NCI-H774 (cell line): ENCODE data around the gene DCAF4.
A peak's percentile ranks its signal among the peaks of the same experiment; 100 is the strongest.
"Not testable (repeated sequence)": the region's sequence is repeated elsewhere in the genome, so short reads cannot be mapped to it uniquely, and the experiment has no call there.

Experiments used
- DNase-seq: peaks from one replicate; lab custom pipeline; 2025; lab: John Stamatoyannopoulos, UW

The DCAF4 gene

DNA sequence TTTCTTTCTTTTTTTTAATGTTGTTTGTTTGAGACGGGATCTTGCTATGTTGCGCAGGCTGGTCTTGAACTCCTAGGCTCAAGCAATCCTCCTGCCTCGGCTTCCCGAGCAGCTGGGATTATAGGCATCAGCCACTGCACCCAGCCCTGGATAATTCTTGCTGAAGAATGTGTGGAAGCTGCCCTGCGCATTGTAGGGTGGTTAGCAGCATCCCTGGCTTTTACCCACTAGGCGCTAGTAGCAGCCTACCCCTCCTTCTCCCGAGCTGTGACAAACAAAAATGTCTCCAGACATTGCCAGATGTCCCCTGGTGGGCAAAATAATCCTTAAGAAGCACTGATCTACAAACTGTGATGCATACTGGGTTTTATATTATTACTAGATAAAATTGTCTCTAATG lies 6.6 kb downstream of the DCAF4 start:
- DNase-seq, result no peak

DNA sequence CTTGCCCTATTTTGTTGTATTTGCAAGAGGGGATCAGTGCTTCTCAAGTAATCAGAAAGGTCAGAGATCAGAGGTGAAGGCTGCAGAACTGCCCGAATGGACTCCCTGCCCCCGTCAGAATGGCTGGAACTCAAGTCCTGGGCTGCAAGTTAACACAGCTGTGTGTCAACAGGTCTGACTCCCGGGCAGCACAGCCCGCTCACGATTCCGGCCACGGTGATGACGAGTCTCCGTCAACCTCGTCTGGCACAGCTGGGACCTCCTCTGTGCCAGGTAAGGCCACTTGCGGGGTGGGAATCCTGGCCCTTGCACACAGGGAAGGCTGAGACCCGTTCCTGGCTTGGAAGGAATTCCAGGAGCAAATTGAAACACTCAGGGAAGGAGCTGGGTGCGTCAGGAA lies 13.4 kb downstream of the DCAF4 start:
- DNase-seq, result no peak

DNA sequence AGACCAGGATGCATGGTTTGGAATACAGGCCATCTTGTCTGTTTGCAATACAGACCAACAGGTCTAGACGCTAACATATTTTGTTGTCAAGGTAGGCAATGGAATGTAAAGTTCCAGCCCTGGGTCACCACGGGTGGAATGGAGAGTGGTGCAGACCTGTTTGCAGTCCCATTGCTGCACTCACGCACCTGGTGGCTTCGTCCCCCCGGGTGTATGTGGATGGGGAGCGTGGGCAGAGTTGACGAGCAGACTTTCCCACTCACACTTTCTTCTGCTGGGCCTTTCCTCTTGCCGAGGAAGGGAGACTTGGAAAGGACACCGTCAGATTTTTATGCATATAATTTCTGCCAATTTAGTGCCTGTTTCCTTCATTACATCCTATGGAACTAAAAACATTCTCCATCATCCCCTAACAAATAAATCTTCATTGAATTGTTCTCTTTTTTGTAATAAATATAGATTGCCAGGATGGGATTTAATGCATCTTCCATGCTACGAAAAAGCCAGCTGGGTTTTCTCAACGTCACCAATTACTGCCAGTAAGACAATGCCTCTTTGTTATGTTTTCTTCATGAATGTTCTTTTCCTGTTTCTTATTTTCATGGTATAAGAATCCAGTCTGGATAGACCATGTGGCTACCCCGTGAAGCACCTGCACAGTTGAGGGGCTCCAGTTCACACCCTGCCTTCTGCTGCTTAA lies 15.2 kb downstream of the DCAF4 start:
- DNase-seq, result no peak

DNA sequence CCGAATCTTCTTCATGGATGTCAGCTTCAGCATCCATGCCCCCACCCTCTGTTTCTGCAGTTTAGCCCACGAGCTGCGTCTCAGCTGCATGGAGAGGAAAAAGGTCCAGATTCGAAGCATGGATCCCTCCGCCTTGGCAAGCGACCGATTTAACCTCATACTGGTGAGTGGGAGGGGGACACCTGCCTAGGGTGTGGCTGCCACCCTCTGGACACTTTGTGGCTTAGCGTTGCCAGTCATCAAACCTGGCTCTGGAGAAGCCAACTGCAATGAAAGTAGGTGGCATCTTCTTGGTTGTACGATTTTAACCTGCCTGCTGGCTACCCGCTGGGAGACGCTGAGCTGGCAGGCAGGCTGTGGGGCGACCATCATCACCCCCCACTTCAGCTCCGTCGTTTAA lies 16.7 kb downstream of the DCAF4 start:
- DNase-seq, result no peak

DNA sequence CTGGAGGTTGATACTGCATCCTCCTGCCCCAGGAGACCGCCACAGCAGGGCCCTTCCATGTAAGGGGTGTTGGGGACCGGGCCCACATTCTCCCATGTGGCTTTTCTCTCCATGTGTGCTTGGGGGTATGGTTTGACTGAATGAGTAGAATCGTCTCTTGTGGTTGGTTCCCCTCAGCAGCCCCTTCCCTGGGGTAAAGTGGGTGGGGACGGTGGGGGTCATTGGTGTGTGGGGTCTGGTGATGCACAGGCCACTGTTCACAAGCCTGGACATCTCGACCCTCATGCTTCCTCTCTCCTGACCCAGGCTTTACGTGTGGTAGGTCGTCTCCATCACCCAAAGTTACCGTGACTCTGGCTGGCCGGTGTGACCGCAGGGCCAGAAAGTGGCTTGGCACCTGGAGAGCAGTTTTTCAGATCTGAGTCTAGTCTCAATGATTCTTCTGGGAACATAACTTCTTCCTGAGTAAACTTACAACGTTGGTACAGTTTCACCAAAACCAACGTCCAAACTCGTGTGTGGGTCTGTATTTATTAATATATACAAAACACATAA lies 17.7 kb downstream of the DCAF4 start:
- DNase-seq, result no peak

DNA sequence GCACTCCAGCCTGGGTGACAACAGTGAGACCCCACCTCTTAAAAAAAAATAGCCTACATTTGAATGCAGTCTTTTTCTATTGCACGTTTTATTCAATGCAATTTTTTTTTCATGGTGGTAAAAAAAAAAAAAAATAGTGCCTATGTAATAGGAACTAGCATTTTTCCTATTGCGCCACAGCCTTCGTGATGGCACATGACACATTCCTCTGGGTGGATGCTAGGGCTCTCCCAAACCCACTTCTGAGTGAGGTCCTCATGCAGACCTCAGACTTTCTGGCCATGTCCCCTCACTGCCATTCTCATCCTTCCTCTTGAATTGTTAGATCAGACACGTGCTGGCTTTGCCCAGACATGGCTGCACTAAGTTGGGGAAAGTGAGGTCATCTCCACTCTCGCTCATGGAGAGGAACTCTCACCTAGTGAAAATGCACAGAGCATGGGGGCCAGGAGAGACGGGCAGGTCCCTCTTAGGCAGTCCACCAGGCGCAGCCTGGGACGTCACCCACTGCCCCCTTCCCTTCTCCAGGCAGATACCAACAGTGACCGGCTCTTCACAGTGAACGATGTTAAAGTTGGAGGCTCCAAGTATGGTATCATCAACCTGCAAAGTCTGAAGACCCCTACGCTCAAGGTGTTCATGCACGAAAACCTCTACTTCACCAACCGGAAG lies 19.2 kb downstream of the DCAF4 start:
- no peak for DNase-seq

DNA sequence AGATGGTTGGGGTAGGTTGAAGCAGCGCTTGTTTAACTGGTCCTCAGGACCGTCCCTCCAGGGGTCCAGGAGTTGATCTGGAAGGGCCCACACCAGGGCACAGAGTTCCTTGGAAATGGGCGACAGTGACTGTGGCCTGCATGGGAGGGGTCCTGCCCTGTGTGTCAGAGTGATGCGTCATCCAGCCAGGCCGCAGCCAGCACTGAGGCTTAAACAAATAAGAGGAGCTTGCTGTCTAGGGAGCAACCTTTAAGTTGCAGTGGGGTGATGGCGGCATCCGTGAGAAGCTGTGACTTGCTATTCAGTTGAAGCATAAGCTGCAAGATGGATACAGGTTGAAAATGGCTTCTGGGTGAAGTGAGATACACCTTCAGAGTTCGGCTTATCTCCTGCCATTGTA lies 20.2 kb downstream of the DCAF4 start:
- DNase-seq, result no peak

DNA sequence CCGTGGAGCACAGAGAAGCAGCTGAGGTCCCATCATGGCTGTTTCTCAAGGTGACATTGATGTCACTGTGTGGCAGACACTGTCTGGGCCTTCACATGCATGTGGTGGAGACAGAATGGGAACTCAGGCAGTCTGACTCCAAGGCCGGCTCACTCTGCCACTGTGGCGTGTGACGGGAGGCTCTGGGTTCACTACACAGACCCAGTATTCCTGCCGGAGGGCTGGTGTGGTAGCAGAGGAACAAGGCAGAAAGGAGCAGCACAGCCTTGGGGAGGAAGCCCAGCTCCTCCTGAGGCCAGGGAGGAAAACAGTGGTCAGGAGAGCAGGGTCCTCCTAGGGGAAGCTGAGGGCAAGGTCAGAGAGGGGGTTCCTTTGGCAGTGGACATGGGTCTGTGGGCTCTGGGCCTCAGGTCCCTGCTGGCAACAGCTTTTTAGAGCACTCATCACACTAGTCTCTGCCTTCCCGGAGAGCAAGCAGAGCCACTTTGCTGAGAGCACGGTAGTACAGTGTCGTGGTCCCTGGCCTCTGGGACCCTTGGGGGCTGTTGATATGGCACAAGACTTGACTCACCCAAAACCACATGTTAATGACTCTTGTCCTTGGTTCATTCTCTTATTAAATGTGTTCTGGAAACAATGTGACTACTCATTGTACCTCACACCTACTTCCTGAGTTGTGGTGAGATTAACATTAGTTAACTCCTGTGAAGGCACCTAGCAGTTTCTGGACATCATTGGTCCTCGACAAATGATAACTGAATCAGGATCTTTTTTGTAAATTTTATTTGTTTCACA lies 21.3 kb downstream of the DCAF4 start:
- DNase-seq, result no peak

DNA sequence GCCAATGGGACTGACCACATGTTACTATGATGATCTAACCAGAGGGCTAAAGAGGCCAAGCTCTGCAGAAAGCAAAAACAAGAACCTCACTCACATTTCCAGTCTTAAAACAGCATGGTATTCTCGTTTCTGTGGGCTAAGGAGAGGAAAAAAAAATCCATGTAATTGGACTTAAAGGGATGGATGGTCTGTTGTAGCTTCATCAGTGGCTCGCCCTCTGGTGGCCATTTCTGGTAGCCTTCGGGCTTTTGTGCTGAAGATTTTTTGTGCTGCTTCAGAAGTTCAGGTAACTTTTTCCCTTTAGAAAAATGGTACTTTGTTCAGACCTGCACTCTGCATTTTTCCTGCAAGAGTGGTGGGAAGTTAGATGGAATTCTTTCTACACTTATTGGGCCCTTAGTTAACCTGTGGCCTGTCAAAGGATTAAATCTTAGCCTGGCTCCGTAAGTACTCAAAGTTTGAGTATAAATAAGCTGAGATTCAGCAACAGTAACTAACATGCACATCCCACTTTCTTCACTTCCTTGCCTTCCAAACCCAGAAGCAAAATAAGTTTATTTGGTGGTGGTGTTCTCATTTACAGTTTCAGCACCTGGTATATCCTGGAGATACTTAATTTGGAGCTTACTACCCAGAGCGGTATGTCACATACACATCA lies 22.3 kb downstream of the DCAF4 start:
- DNase-seq, result no peak

DNA sequence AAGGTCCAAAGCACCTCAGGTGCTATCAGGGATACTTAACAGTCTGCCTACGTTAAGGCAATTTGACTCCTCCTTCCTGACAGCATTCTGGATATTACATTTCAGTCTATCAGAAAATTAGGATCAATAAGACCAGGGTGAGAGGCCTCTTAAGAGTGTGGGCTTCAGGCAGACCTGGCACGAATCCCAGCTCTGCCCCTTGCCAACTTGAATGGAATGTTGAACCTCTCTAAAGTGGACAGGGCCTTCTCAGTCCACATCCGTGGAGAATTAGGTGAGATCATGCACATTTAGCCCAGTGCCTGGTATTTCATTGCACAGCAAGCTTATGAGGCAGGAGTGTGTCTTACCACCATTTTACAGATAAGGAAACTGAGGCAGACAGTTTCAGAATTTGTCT lies 25.9 kb downstream of the DCAF4 start:
- no peak for DNase-seq

DNA sequence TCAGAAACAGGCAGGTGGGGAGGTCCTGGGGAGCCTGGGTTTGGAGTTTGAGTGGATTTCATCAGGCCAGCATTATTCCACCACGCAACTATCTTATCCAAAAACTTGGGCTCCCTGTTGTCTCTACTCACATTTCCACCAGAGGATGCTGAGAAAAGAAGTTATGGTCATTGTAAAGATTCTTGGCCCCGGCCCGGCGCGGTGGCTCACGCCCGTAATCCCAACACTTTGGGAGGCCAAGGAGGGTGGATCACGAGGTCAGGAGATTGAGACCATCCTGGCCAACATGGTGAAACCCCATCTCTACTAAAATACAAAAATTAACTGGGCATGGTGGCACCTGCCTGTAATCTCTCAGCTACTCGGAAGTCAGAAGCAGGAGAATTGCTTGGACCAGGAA lies 30.5 kb downstream of the DCAF4 start:
- not testable (repeated sequence) for DNase-seq

DNA sequence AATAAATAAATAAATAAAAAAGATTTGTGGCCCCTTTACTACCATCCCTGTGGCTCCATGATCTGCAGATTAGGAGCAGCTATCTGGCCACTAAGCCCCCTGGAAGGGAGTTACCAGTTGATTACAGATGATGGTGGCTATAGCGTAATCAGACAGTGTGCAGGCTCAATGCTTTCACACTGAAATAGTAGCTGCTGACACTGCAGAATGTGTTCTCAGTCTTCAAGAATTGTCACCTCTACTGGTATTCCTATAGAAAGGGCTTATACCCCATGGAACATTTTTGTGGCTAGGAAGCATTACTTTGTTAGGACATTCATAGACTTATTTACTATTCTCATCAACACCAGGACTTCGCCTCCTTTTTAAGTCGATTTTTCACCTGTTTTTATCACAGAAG lies 30.9 kb downstream of the DCAF4 start:
- DNase-seq, result no peak

DNA sequence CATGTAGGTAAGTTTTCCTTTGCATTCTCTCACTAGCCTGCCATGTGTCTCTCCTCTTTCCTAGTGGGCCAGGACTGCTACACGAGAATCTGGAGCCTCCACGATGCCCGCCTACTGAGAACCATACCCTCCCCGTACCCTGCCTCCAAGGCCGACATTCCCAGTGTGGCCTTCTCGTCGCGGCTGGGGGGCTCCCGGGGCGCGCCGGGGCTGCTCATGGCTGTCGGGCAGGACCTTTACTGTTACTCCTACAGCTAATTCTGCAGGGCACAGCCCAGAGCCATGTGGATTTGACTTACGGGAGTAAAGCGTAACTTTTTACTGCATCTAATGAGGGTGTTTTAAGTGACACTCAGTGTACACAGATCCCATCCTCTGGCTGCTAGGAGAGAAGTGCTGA lies 32.3 kb downstream of the DCAF4 start:
- DNase-seq, result no peak

DNA sequence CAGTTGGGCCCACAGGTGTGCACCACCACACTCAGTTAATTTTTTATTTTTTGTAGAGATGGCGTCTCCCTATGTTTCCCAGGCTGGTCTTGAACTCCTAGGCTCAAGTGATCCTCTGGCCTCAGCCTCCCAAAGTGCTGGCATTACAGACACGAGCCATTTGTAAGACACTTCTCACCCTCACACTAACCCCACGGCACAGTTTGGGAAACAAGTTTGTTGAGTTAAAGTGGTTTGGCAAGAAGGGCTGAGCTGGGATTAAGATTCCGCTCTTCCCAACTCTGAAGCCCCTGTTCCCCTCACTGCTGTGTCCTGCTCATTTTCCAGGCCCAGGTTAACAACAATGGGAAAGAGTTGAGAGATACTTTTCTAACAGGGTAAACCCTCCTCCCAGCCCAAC lies 34.8 kb downstream of the DCAF4 start:
- DNase-seq, result not testable (repeated sequence)

DNA sequence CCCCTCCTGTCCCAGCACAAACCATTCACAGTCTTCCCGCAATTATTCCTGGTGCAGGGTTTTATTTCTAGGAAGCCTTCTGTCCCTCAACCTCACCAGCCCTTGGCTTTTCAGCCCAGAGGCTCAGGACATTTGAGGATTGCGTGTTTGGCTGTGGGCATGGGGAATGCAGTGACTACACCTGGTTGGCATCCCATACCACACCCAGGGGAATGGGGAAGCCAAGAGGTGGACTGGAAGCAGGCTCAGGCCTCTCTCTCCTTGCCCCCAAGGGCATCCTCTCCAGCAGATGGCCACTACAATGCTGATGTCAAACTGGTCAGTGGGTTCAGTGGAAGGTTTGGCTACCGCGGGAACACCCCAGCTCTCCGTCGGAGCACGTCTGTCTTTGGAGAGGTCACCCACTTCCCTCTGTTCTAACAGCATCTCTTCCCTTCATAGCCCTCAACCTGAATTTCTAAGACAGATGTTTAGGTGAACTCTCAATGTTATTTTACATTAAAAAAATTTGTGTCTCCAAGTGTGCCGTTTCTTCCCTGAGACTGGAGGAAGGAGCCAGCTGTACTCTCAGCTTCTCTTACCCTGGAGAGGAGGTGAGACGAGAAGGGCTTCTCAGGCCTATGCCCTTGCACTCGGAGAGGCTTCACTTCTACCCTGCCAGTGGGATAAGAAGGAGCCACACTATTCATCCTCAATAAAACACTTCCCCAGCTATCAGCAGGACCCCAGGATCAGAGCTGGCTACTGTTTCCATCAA lies 35.5 kb downstream of the DCAF4 start:
- DNase-seq, result no peak

DNA sequence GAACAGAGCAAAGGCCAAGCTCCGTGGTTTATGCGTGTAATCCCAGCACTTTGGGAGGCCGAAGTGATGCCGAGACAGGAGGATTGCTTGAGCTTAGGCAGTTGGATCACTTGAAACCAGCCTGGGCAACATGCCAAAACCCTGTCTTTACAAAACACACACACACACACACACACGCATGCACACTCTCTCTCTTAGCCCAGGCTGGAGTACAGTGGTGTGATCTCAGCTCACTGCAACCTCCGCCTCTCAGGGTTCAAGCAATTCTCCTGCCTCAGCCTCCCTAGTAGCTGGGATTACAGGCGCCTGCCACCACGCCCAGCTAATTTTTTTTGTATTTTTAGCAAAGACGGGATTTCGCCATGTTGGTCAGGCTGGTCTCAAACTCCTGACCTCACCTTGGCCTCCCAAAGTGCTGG lies 36.1 kb downstream of the DCAF4 start:
- not testable (repeated sequence) for DNase-seq

DNA sequence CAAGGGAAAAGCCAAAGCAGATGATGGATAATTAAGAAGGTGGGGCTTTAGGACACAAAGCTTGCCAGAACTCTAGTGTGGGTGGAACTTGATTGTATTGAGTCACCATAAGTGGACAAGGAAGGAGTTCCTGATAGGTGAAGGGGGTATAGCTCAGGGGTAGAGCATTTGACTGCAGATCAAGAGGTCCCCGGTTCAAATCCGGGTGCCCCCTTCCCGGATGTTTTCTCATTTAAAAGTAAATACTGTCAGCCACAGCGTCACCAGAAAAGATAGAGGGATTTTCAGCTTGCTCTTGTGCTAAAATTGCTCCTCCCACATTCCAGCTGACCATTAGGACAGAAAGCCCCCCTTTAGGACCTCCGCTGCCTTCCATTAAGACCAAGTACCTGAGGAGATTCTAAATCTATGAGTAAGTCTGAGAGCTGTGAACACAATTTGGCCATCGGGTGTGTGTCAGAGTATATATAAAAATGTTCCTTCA lies 36.6 kb downstream of the DCAF4 start:
- peak; percentile 55 for DNase-seq

DNA sequence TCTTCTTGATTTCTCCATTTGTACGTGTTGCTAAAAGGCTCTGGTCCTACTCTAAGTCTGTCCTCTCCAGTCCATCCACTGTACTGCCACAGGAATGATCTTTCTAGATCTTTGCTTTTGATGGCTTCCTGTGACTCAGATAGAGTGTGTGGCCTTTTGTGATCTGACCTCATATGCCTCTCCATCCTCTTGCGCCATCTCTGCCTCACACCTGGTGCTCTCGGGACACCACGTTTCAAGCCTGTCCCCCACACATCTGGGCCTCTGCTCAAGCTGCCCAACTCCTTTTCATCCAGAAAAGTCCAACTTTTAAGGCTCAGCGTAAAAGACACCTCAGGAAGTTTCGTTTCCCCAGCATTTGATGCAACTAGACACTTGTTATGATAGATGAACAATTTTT lies 39.0 kb downstream of the DCAF4 start:
- no peak for DNase-seq

DNA sequence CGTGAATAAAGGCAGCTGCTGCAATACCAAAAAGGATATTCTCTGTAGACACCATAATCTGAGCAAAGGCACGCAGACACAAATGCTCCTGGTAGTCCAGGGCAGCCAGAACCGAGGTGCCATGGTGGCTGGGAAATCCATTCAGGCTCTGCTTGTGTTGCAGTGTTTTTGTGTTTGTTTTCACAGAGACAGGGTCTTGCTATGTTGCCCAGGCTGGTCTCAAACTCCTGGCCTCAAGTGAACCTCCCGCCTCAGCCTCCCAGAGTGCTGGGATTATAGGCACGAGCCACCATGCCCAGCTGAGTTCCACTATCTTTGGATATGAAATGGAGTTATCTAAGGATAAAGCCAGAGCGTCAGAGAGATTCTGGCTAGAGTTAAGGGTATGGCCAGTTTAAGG lies 39.8 kb downstream of the DCAF4 start:
- no peak for DNase-seq

DNA sequence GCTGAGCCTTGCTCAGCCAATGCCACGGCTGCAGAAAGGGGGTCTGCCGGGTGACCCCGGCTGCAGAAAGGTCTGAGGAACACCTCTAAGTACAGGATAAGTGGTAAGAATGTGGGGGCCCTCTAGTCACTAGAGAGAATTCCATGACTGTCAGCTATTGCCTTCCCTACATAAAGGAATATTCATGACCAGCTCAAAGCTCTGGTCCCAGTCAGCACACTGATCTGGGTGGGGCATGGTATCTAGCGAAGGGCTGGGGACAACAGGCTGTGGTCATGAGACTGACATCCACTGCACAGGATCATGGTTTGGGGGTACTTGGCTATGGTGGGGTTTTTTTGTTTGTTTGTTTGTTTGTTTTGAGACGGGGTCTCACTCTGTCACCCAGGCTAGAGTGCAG lies 42.1 kb downstream of the DCAF4 start:
- DNase-seq, result no peak

DNA sequence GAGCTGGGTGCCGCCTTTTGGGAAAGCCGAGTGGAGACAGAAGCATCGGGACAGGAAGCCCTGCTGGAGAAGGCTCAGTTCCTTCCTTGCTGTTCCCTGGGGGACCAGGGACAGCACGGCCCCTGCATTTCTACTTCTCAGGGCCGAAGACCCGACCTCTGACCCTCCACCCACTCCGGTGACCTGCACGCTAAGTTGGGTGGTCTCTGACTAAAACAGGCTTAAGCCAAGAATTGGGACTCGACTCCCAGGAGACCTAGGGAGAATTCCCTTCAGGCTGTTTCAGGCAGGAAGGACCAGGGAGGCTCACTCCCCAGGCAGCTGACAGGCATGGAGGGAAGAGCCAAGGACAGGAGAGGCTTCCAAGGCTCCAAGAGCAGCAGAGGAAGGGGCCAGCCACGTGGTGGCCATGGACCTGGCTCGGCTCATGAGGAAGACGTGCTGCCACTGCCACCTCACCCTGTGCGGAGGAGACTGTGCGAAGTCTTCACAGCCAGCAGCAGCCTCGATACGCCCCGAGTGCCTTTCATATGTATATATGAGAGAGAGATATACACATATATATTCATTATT lies 43.9 kb downstream of the DCAF4 start:
- no peak for DNase-seq
